Loucy (cell line): ENCODE measurements around the gene KRTAP10-1.

Source experiments
- H2AFZ ChIP-seq: fragments of 200-600 bp; sonication (generic); 2 replicates; pipeline ENCODE4 v1.6.0; 2016; ENCODE audit warnings: antibody characterized with exemption, mild to moderate bottlenecking, low read length, moderate library complexity
- H3F3A ChIP-seq: fragments of 200-600 bp; 2 replicates; pipeline ENCODE4 v1.6.0; 2016; ENCODE audit warnings: antibody characterized with exemption, low read depth, mild to moderate bottlenecking
- H3K27me3 ChIP-seq: fragments of 200-600 bp; sonication (generic); 2 replicates; pipeline ENCODE4 v1.6.1; 2014; ENCODE audit warnings: low read length, mild to moderate bottlenecking; ENCODE audit not compliant: insufficient read depth, poor library complexity, severe bottlenecking
- H3K36me3 ChIP-seq: fragments of 200-600 bp; sonication (generic); 2 replicates; pipeline ENCODE4 v1.6.1; 2016; ENCODE audit warnings: low read length; ENCODE audit not compliant: insufficient read depth
- H3K4me1 ChIP-seq: fragments of 200-600 bp; sonication (generic); 2 replicates; pipeline ENCODE4 v1.5.1; 2014; ENCODE audit warnings: low read length, mild to moderate bottlenecking; ENCODE audit not compliant: insufficient read depth, poor library complexity, severe bottlenecking
- H3K4me2 ChIP-seq: fragments of 200-600 bp; sonication (generic); 2 replicates; pipeline ENCODE4 v1.6.0; 2014; ENCODE audit warnings: antibody characterized with exemption, low read length, low read depth, mild to moderate bottlenecking; ENCODE audit not compliant: poor library complexity, severe bottlenecking
- H3K4me3 ChIP-seq: fragments of 200-600 bp; sonication (generic); 2 replicates; pipeline ENCODE4 v1.5.1; 2014; ENCODE audit warnings: low read length, mild to moderate bottlenecking, mixed read lengths; ENCODE audit not compliant: poor library complexity, severe bottlenecking
- H3K79me2 ChIP-seq: fragments of 200-600 bp; sonication (generic); 2 replicates; pipeline ENCODE4 v1.6.1; 2014; ENCODE audit warnings: low read length; ENCODE audit not compliant: insufficient read depth
- H3K9ac ChIP-seq: fragments of 200-600 bp; sonication (generic); 2 replicates; pipeline ENCODE4 v1.6.0; 2014; ENCODE audit warnings: mild to moderate bottlenecking, low read depth, low read length, moderate library complexity; ENCODE audit not compliant: poor library complexity, severe bottlenecking
- H3K9me2 ChIP-seq: fragments of 200-600 bp; sonication (generic); replicated peaks from 2 replicates; pipeline ENCODE4 v1.6.1; 2016; ENCODE audit warnings: low read depth, low read length, mixed read lengths
- H3K9me3 ChIP-seq: fragments of 200-600 bp; sonication (generic); 2 replicates; pipeline ENCODE4 v1.6.1; 2014; ENCODE audit warnings: mild to moderate bottlenecking, antibody characterized with exemption, low read length, low read depth; ENCODE audit not compliant: insufficient read depth
- H4K20me1 ChIP-seq: fragments of 200-600 bp; sonication (generic); 2 replicates; pipeline ENCODE4 v1.6.0; 2014; ENCODE audit warnings: antibody characterized with exemption, low read length, mild to moderate bottlenecking; ENCODE audit not compliant: insufficient read depth, poor library complexity, severe bottlenecking
- EZH2phosphoT487 ChIP-seq: fragments of 200-600 bp; IDR thresholded peaks from 2 replicates; pipeline ENCODE4 v1.6.1; 2018; ENCODE audit warnings: antibody characterized with exemption, mild to moderate bottlenecking, moderate library complexity, borderline replicate concordance
- TF ChIP-seq, protein P1 (sequence below): fragments of 200-600 bp; sonication (generic); conservative IDR thresholded peaks from 2 replicates; pipeline ENCODE4 v1.5.1; 2014; ENCODE audit warnings: mild to moderate bottlenecking, antibody characterized with exemption, low read length

KRTAP10-1 gene

DNA sequence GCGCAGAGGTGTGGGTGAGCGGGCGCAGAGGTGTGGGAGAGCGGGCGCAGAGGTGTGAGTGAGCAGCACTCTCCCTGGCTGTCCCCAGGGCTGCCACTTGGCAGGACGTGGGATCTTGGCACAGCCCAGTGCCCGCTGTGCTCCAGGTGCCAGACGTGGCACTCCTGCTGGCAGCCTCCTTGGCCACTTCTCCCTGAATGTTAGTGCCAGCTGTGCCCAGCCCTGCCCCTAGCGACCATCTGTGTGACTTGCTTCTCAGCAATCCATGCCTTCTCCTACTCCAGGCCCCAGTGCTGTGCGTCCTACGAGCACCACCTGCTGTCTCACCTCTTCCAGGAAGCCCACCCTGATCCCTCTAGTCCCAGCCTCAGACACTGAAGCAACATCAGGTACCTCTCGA is 30.5 kb downstream of the KRTAP10-1 start:
- H3K4me3 ChIP-seq: no peak overlapping the region
- H4K20me1 ChIP-seq: no peaks in the 10 kb centered on the region
- no peak overlapping the region for H3K9ac ChIP-seq
- no peaks in the 10 kb centered on the region for H3K9me3 ChIP-seq
- TF ChIP-seq, protein P1, sequence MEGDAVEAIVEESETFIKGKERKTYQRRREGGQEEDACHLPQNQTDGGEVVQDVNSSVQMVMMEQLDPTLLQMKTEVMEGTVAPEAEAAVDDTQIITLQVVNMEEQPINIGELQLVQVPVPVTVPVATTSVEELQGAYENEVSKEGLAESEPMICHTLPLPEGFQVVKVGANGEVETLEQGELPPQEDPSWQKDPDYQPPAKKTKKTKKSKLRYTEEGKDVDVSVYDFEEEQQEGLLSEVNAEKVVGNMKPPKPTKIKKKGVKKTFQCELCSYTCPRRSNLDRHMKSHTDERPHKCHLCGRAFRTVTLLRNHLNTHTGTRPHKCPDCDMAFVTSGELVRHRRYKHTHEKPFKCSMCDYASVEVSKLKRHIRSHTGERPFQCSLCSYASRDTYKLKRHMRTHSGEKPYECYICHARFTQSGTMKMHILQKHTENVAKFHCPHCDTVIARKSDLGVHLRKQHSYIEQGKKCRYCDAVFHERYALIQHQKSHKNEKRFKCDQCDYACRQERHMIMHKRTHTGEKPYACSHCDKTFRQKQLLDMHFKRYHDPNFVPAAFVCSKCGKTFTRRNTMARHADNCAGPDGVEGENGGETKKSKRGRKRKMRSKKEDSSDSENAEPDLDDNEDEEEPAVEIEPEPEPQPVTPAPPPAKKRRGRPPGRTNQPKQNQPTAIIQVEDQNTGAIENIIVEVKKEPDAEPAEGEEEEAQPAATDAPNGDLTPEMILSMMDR: peak; percentile 36
- TF ChIP-seq EZH2phosphoT487: no peak
- no peaks in the 10 kb centered on the region for H3K27me3 ChIP-seq
- H3K79me2 ChIP-seq: no peaks in the 10 kb centered on the region
- no peaks in the 10 kb centered on the region for H3F3A ChIP-seq
- H3K36me3 ChIP-seq: no peaks in the 10 kb centered on the region
- H3K4me2 ChIP-seq: no peak overlapping the region
- H3K9me2 ChIP-seq: no peaks in the 10 kb centered on the region
- no peaks in the 10 kb centered on the region for H3K4me1 ChIP-seq
- no peak overlapping the region for H2AFZ ChIP-seq

DNA sequence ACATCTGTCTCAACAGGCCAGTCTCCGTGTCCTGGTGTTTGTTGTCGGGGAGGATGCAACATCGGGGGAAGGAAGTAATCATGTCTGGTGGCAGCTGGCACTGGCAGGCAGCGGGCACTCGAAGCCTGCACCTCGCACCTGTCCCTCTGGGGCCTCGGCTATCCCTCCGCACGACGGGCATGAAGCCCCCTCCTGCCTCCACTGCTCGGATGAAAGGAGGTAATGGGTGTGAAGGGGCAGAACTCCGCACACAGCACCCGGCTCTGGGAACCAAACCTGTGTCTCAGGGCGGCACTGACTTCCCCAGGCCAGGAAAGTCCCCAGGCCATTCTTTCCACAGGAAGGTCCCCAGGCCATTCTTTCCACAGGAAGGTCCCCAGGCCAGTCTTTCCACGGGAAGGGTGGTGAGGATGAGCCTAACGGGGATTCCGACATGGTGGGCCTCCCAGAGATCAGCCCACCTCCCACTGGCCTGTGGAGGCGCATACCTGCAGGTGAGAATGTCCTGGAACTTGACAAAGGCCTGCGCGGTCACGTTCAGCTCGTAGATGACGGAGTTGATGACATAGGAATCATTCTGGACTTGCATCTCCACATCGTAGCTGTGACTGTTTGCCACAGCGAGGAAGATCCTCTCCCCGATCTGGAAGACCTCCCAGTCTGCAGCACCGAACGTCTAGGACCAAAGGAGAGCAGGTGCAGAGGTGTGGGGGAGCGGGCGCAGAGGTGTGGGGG is 31.1 kb downstream of the KRTAP10-1 start:
- Histone ChIP-seq H3K79me2 (no peaks in the 10 kb centered on the region), H3K36me3 (no peaks in the 10 kb centered on the region), H3F3A (no peaks in the 10 kb centered on the region), H3K4me3 (no peak overlapping the region), H3K4me2 (no peak overlapping the region), H2AFZ (no peak overlapping the region), H3K9ac (no peak overlapping the region), H3K9me3 (no peaks in the 10 kb centered on the region), H3K4me1 (no peaks in the 10 kb centered on the region), H3K27me3 (no peaks in the 10 kb centered on the region), H3K9me2 (no peaks in the 10 kb centered on the region), H4K20me1 (no peaks in the 10 kb centered on the region)
- no peak for TF ChIP-seq EZH2phosphoT487
- TF ChIP-seq, protein P1: no peak

DNA sequence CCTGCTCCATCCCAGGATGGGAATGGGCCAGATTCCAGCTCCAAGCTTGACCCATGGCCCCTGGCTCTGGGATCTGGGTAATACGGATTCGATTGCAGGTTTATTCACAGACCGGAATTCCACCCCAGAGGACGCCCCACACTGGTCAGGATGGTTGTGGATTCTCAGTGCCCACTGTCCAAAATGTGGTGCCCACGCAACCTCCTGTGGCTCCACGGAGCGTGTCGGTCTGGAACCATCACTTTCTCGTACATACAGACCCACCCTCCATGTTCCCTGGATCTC is 31.6 kb downstream of the KRTAP10-1 start:
- Histone ChIP-seq H3K9me3 (no peaks in the 10 kb centered on the region), H3K4me3 (no peak overlapping the region), H3K79me2 (no peaks in the 10 kb centered on the region), H3K36me3 (no peaks in the 10 kb centered on the region), H3F3A (no peaks in the 10 kb centered on the region), H3K9ac (no peak overlapping the region), H3K4me2 (no peak overlapping the region), H4K20me1 (no peaks in the 10 kb centered on the region), H3K27me3 (no peaks in the 10 kb centered on the region), H2AFZ (no peak overlapping the region), H3K4me1 (no peaks in the 10 kb centered on the region), H3K9me2 (no peaks in the 10 kb centered on the region)
- TF ChIP-seq, protein P1: no peak
- TF ChIP-seq EZH2phosphoT487: no peak
